ENCODE results near the gene YKT6.
"Not testable (repeated sequence)": the region's sequence is repeated elsewhere in the genome, so short reads cannot be mapped to it uniquely, and the experiment has no call there.

YKT6 gene

DNA sequence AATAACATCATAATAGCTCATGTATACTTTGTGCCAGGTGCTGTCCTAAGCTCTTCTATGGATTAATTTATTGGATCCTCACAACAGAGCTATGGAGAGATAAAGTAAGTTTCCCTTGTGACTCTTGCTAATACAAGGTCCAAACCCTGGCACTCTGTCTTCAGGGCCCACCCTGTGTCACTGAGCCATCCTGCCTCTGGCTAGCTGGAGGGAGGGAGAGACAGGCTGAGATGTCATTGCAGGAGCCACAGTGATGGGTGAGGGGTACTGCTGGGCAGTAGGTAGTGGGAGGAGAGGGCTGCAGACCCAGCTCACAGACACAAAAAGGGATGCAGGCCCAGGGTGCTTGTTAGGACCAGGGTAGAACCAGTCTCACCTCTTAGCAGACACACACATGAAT lies 28.4 kb upstream of the YKT6 start:
- no peak for DNase-seq
- ATAC-seq = no peak

DNA sequence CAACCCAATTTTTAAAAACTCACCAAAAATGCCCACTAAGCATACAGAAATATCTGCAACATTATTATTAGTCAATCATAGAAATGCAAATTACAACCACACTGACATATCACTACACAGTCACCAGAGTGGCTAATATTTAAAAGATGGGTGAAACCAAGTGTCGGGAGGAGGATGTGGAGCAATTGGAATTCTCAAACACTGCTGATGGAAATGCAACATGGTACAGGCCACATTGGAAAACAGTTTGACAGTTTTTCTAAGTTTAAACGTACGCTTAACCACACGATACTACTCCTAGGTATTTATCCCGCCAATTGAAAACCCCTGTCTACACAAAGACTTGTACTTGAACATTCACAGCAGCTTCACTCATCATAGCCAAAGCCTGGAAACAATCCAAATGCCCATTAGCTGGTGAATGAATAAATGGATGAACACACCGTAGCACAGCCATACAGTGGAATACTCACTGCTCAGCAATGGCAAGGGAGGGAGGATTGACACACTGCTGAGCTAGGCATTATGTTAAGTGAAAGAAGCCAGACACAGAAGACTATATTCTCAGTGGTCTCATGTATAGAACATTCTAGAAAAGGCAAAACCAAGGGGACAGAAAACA lies 27.9 kb upstream of the YKT6 start:
- ATAC-seq (no peak), DNase-seq (no peak)

DNA sequence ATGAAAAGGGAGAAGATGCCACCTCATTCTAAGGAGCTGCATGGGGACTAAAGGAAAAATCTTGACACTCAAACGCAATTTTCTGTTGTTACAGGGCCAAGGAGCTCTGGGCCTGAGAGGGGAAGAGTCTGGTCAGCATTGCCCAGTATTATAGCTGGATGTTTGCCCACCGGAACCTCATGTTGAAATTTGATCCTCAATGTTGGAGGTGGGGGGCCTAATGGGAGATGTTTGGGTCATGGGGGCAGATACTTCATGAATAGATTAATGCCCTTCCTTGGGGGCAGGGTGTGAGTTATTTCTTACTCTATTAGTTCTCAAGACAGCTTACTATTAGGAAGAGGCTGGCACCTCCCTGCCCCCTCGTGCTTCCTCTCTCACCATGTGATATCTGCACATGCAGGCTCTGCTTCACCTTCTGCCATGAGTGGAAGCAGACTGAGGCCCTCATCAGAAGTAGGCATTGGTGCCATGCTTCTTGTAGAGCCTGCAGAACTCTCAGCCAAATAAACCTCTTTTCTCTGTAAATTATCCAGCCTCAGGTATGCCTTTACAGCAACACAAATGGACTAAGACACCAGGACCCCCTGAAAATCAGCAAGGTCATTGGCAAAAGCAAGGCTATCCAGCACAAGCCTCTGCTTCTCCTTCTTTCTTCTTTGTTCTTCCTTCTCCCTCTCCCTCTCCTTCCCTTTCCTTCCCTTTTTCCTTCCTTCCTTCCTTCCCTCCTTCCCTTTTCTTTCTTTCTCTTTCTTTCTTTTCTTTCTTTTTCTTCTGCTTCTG lies 26.7 kb upstream of the YKT6 start:
- DNase-seq (no peak), ATAC-seq (no peak)

DNA sequence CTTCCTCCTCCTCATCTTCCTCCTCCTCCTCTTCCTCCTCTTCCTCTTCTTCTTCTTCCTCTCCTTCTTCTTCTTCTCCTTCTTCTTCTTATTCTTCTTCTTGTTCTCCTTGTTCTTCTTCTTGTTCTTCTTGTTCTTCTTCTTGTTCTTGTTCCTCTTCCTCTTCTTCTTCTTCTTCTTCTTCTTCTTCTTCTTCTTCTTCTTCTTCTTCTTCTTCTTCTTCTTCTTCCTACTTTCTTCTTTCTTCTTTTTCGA lies 26.2 kb upstream of the YKT6 start:
- ATAC-seq = not testable (repeated sequence)

DNA sequence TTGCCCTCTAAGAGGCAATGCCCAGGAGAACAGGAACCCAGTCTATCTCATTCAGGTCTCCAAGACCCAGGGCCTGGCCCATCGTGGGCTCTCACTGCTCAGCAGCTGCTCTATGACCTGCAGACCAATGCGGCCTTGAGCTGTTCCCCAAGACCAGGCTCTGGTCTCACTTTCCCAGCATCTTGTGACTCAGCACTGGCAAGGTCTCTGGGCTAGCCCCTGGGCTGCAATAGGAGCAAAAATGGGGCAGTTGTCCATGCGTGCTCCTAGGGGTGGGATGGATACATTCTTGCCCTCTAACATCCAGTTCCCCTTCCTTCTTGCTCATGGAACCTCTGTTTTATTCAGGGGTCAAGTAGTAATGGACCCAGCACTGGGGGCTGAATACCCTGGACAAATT lies 25.0 kb upstream of the YKT6 start:
- ATAC-seq = no peak

More for the DNA sequence above, 26.2 kb upstream of the YKT6 start:
- not testable (repeated sequence) for DNase-seq

DNA sequence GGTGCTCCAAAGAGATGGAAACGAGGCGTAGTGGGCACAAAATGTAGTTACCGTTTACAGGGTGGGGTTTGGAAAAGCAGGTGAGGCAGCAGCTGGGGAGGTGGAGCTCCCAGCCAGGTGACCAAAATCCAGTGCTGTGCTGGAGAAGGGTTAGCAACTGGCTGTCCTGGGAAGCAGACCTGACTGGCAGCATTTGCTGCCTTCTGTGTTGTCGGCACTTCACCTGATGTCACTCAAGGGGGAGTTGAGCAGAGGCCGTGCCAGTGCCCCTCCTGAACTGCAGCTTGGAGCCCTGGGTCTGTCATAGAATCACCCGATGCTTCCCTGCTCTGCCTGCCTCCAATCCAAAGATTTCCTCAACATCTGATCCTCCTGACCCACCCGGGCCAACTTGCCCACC lies 24.3 kb upstream of the YKT6 start:
- no peak for DNase-seq
- no peak for ATAC-seq

More for the DNA sequence above, 25.0 kb upstream of the YKT6 start:
- DNase-seq = no peak

DNA sequence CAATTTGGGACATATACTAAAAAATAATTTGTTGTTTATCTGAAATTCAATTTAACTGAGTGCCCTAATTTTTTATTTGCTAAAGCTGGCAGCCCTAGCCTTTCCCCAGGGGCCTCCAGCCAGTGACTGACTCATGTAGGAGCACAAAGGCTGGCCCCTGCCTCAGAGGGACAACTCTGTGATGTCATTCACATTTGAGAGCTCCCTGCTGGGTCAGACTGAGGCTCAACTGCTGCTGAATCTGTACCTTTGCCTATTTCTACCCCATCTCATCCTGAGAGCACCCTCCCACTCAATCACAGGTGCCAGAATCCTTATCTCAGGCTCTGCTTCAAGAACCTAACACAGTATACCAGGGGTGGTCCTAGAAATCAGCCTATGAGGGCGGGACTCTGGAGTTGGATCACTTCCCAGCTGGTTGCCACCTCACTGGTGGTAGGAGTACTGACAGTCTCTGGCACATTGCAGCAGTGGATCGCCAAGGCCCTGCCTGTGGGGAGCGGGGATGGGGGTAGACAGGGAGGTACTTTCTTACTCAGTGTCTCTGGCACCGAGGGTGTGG lies 23.1 kb upstream of the YKT6 start:
- ATAC-seq (no peak), DNase-seq (no peak)

DNA sequence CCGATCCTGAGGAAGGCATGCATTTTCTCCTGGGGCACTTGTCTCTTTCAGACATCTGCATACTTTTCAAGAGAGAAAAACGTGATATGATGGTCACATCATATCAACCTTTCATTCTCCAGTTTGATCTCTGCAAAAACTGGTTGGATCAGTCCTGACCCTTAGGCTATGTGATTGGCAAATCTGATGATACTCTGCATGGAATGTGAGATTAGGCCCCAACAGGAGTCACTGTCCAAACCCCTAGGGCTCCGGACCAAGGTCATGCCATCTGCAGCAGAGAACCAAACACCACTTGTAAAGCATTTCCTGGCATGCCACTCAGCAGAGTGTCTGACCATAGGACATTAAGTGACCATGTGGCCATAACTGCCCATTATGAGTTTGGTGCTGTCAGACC lies 20.1 kb upstream of the YKT6 start:
- DNase-seq (no peak), ATAC-seq (no peak)

DNA sequence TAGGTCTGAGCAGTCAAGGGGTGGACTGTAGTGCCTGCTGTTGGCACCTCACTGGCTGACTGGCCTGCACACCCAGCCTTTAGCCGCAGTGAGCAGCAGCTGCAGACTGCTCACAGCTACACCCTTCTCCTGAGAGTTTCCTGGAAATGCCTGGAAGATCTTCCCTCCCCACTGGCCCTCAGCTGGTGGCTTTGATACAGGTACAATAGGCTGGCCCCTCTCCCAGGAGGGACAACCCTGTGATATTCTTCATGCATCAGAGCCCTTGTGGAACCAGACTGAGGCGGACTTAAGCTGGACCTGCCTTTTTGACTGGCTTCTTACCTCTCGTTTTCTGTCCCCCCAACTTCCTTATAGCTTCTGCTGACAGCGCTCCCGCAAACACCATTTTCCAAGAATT lies 18.0 kb upstream of the YKT6 start:
- no peak for DNase-seq
- no peak for ATAC-seq

DNA sequence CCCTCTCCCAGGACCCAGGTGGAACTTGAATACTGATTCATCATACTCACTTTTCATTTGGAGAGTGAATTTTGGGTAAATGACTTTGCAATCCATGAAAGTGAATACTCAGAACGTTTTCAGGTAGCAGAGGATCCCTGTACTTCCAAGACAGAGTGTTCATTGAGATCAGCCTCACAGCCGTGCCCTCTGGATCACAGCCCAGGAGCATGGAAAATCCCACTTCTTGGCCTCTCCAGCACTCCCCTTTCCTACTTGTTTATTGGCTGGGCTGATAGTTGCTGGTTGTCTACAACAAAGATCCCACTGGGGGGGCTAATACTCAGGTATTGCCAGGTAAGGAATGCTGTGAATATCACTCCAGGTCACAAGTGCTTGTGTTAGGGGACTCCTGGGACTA lies 17.4 kb upstream of the YKT6 start:
- ATAC-seq (no peak), DNase-seq (no peak)

DNA sequence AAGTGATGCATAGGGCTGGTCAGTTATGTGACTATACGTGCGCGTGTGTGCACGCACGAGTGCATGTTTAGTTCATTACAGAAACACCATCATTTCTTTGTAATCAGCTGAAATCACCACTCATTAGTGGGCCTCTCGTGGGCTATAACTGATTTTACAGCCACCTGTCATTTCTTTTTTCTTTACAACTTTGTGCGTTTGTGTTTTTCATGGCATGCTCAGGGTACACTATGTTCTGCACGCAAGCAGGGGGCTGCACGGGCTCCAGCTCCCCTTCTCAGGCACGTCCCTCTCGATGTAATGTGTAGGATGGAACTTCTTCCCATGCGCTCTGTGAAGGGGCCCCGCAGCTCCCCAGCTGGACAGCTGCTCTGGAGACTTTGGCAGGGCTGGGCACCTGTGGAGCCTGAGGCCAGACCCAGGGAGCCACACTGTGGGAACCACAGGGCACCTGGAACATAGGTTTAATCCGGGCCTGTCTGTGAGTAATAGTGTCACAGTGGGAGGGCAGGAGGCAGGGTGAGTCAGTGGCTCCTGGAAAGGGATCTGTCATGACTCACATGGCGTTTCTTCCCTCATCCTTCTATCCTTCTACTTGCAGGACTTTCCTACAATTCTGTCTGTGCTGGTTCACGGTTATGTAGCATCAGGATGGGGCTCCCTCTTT lies 16.4 kb upstream of the YKT6 start:
- ATAC-seq = no peak
- no peak for DNase-seq

DNA sequence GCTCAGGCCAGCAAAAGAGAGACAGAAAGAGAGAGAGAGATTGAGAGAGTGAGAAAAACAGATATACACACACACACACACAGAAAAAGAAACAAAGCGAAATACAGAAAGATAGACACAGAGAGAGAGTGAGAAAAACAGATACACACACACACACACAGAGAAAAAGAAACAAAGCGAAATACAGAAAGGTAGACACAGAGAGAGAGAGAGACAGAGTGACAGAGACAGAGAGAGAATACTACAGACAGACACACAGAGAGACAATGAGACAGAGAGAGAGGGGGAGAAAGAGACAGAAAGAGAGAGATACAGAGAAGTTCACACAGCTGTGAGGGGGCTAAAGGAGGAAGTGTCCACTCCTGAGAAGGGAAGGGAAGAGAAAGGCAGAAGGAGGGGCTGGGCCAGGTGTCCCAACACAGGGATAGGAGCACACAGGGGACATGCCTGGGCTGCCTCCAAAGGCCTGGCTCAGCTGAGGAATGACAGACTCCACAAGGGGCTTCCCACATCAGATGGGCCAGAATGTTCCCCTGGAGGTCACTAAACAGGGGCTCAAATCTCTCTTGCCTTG lies 15.8 kb upstream of the YKT6 start:
- ATAC-seq (no peak), DNase-seq (no peak)

DNA sequence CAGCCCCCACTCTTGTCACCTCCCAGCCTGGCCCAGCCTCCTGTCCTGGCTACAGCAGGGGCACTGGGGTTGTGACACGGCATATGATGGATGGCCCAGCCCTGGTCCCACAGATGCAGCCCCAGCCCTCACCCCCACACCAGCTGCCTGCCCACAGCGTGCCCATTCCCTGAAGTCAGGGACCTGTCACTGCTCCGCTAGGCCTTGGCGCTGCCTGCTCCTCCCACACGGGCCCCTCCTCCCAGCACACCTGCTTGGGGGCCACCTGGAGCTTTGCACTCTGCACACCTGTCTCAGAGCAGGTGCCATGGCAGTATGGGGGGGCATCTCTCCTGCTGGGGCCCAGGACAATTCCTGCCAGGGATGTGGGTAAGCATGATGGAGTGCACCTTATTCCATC lies 15.0 kb upstream of the YKT6 start:
- DNase-seq = no peak
- no peak for ATAC-seq

DNA sequence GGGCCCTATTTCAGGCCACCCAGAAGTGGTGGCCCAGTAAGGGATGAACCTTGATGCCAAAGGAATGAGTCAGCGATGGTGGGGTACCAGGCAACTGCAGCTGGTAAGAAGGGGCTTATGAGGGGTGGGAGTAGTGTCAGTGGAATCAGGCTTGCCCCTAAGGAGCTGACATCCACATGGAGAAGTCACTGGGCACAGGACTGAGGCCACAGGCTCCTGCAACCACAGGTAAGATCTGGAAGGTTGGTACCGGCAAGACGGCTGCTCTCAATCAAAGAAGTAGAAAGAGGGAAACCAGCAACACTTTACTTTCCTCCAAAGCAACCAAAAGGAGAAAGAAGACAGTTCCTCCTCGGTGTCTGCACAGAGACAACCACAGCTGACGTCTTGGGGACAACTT lies 14.0 kb upstream of the YKT6 start:
- no peak for ATAC-seq
- DNase-seq = no peak

DNA sequence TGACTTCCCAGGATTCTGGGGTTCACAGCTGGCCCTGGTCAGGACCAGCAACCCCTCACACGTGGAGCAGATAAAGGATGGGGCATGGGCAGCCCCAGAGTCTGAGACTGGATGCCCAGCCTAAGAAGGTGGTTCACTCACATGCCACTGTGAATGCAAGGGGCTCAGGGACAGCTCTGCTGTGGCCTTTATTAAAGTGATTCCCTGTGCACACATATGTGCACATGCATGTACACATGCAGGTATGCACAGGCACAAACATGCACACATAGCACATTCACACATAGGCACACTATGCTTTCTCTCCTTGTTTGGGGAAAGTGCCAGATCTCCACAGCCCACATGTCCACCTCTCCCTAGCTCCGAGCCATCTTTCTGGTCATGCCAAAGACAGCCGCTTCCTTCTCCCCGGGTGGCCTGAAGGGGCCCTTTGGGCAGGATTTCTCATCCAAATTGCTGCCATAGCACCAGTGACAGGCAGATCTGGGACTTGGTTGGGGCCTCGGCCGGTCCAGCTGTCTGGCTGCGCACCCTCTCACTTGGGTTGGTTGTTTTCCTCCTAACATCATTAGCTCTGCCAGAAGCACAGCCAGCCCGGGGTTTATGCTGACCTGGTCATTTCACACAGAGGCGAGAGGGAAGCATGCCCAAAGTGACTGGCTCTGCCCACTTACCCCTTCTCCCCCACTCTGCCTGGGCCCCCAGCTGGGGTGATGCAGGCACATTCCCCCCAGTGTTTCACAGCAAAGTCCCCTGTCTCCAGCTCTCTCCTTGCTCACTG lies 13.0 kb upstream of the YKT6 start:
- ATAC-seq (no peak), DNase-seq (no peak)

DNA sequence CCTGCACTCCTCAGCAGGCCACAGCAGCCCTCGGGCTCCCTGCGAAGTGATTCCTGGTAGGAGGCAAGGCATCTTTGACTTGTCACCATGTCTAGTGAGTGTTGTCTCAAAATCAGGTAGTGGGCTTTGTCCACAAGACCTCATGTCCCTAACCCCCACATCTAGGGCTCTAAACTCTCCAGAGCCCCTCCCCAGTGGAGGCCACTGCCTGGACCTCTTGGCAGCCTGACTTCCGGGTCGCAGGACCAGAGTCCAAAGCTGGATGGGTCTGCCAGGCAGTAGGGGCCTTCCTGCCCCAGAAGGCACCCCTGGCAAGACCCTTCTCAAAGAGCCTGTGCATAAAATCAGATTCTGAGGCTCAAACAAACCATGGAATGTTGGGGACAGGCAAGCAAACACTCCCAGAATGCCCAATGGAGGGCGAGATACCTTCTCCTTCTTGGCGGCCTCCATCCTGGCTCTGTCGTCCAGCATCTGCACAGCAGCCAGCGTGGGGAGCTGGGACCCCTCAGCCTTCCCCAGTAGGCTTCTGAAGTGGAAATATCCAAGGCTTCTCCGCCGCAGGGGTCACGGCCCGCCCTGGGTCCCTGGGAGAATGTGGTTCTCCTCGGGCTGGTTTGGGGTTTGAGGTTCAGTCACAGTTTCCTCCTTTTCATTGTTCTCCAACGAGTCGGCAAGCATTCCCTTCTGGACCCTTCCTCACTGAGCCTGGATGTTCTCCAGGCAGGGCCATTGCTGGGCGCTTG lies 12.1 kb upstream of the YKT6 start:
- DNase-seq = no peak
- no peak for ATAC-seq

DNA sequence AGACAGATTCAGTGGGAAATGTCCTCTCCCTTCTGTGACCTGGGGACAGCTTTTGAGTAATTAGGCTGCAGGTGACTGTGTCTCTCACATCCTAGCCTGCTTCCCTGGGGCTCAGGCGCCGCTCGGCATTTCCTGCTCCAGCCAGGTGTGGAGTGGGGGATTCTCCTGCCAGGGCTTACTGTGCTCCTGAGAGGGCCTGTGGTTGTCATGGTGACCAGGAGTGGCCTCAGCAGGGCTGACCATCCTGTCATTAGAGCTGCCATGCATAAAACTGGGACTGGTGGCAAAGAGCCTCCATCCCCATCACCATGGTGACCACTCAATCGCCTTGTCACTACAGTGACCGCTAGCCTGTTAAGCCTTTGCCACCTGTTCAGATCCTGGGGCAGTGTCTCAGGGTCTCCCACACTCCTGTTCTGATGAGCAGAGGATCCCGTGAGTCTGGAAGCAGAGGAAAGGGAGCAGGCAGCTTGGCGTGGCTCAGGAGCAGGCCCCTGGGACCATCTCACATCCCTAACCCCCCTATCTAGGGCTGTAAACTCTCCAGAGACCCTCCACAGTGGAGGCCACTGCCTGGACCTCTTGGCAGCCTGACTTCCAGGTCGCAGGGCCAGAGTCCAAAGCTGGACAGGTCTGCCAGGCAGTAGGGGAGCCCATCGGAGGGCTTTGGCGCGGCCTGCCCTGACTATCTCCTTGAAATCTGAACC lies 11.3 kb upstream of the YKT6 start, which contains the start of gene GCK:
Gene GCK, minus strand, starts transcription at position 154 of the 707 bp plus-strand sequence. CDS start 486 bp downstream, outside the sequence.
- no peak for DNase-seq
- ATAC-seq = no peak

DNA sequence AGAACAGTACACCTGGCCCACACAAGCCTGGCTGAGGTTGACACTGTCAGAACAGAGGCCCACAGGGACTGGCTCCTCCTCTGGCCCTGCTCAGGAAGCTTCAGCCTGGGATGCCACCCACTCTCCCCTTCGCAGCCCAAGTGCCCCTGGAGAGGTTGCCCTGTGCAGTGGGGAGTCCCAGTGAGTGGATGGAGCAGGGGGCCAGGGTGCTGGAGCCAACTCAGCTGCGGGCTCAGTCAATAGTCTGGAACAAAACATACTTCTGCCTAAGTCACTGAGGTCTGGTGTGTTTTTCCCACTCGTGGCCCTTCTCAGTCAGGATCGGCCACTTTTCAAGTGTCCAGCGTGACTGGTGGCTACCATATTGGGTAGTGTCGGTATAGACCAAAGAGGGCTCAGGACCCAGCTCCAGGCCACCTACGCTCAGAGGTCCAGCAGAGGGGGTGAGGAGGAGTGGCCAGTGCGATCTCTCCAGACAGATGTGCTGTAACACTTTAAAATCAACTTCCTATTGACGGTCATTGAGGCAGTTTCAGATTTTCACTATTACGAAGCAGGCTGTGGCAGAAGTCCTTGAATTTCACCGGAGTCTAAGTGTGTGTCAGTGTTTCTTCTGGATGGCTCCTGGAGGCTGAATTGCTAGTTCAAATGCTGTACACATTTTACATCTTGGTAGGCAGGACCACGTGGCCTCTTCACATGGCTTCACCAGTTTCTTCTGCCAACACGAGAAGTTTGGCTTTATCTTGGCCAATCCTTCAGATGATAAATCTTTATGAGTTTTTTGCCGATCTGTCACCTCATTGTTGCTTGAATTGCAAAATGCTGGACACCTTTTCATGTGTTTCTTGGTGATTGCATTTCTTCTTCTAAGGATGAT lies 10.5 kb upstream of the YKT6 start:
- DNase-seq = no peak
- no peak for ATAC-seq

DNA sequence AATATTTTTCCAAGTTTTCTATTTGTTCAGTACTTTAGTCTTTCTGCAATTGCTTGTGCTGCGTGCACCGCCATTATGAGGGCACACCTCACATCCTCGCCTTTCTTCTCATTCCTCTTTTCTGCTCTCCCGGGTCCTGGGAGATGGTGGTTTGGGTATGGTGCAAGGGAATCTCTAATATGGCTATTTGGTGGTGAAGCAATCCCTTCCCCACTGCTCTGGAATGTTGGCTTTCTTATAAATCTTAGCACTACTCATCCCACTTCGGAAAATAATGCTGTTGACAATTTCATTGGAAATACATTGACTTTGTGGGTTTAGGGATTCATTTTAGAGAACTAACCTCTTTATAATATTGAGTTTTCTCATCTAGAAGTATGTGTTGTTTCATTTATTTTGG lies 9.6 kb upstream of the YKT6 start:
- ATAC-seq = no peak

More for the DNA sequence above, 9.6 kb upstream of the YKT6 start:
- DNase-seq = no peak
